Measurements from ENCODE around the gene ITGAL. TPM values are rescaled to one million over a fixed set of nuclear protein-coding genes. Genes with fewer than 3 reads are reported as not detected.
A peak's percentile ranks its signal among the peaks of the same experiment; 100 is the strongest.

The ITGAL gene
- total RNA-seq (2022), result not detected in 2 replicates
- not detected for Bru-seq, nascent RNA
- not detected for BruChase-seq, experiment 1, labeled RNA remaining after a 6-hour chase
- percentile 2 among the genes with signal in this experiment for BruChase-seq, experiment 2, labeled RNA remaining after a 2-hour chase
- long read RNA-seq, full-length matches to known transcripts, result 1 of 1 reads
- long read RNA-seq, partial matches to known transcripts, result 0 of 1 reads
- long read RNA-seq, other reads (novel, unspliced or antisense), result 0 of 1 reads

- no peak within 1 kb of the TSS for H3K27ac Mint-ChIP-seq (ENCODE audit: low read depth, unreplicated experiment)
- H3K4me1 Mint-ChIP-seq (ENCODE audit: insufficient read depth, unreplicated experiment), result peaks cover 8% of the 10 kb centered on the region
- no peak for DNase-seq (ENCODE audit: unreplicated experiment)
- no peaks in the 10 kb centered on the region for H3K27me3 Mint-ChIP-seq (ENCODE audit: insufficient read depth, unreplicated experiment)
- no TSS peak for BruUV-seq (replicated peaks)
- CTCF ChIA-PET, result interaction anchor here (0.7 kb wide), 2 partner anchors 10 to 118 kb away, joined by 3 read pairs; no protein-coding TSS in a partner anchor
- POLR2A ChIA-PET, result no interaction called here
- H3K4me3 Mint-ChIP-seq (ENCODE audit: unreplicated experiment), result no peak within 1 kb of the TSS
- TF ChIP-seq CTCF (IDR thresholded peaks at IDR 0.05; ENCODE audit: unreplicated experiment), result no peak
- no peaks in the 10 kb centered on the region for H3K36me3 Mint-ChIP-seq (ENCODE audit: insufficient read depth, unreplicated experiment)
- intact Hi-C loops (cut with micrococcal nuclease), result no loop called here
- H3K9me3 Mint-ChIP-seq (ENCODE audit: unreplicated experiment), result no peaks in the 10 kb centered on the region
These were observed at the start of gene ITGAL for GRCh38 chr16:30472328-30472942. TSS of gene ITGAL (plus strand) at chr16:30472742. CDS start at chr16:30472838, 96 bp downstream.

GRCh38 chr16:30428055-30428454 is 44.5 kb upstream of the ITGAL start:
- no TSS peak for BruUV-seq (replicated peaks)
- peak overlapping the region; percentile 56 for H3K4me3 Mint-ChIP-seq (ENCODE audit: unreplicated experiment)
- no peak for DNase-seq (ENCODE audit: unreplicated experiment)
- ChIA-PET CTCF (no interaction called here), POLR2A (interaction anchor here (1.4 kb wide), 1 partner anchor 107 kb away, joined by 4 read pairs; the partner anchor contains the start of gene ZNF747)
- H3K4me1 Mint-ChIP-seq (ENCODE audit: insufficient read depth, unreplicated experiment), result peaks cover 12% of the 10 kb centered on the region
- no peak for TF ChIP-seq CTCF (IDR thresholded peaks at IDR 0.05; ENCODE audit: unreplicated experiment)
- no peak overlapping the region for H3K27ac Mint-ChIP-seq (ENCODE audit: low read depth, unreplicated experiment)
- no peaks in the 10 kb centered on the region for H3K9me3 Mint-ChIP-seq (ENCODE audit: unreplicated experiment)
- no peaks in the 10 kb centered on the region for H3K27me3 Mint-ChIP-seq (ENCODE audit: insufficient read depth, unreplicated experiment)
- intact Hi-C loops (cut with micrococcal nuclease), result no loop called here
- peaks cover 48% of the 10 kb centered on the region for H3K36me3 Mint-ChIP-seq (ENCODE audit: insufficient read depth, unreplicated experiment)

- CTCF ChIA-PET, result interaction anchor here (0.6 to 3.1 kb wide), 42 partner anchors 9 to 1484 kb away, joined by 3 to 31 read pairs (median 4); partner anchors contain the start of genes PRR14, ZNF688, ZNF689 and ZNF747
- intact Hi-C loops (cut with micrococcal nuclease), result no loop called here
- POLR2A ChIA-PET, result interaction anchor here (0.6 to 2.1 kb wide), 37 partner anchors 9 to 229 kb away, joined by 3 to 52 read pairs (median 5); partner anchors contain the start of genes CD2BP2, FBRS, PRR14 and SEPHS2
- peaks cover 12% of the 10 kb centered on the region for H3K4me1 Mint-ChIP-seq (ENCODE audit: insufficient read depth, unreplicated experiment)
- no peaks in the 10 kb centered on the region for H3K27me3 Mint-ChIP-seq (ENCODE audit: insufficient read depth, unreplicated experiment)
- H3K27ac Mint-ChIP-seq (ENCODE audit: low read depth, unreplicated experiment), result no peak overlapping the region
- H3K4me3 Mint-ChIP-seq (ENCODE audit: unreplicated experiment), result no peak overlapping the region
- BruUV-seq (replicated peaks), result no TSS peak
- TF ChIP-seq CTCF (IDR thresholded peaks at IDR 0.05; ENCODE audit: unreplicated experiment), result no peak
- DNase-seq (ENCODE audit: unreplicated experiment), result no peak
- H3K9me3 Mint-ChIP-seq (ENCODE audit: unreplicated experiment), result no peaks in the 10 kb centered on the region
- peaks cover 40% of the 10 kb centered on the region for H3K36me3 Mint-ChIP-seq (ENCODE audit: insufficient read depth, unreplicated experiment)
These were observed 43.2 kb upstream of the ITGAL start for GRCh38 chr16:30429418-30429677.

GRCh38 chr16:30429678-30430427 is 42.7 kb upstream of the ITGAL start, which contains the start of gene DCTPP1:
TSS of gene DCTPP1 (minus strand) at chr16:30430030. CDS start at chr16:30429980, 50 bp downstream.
- DNase-seq (ENCODE audit: unreplicated experiment), result peak; percentile 100
- no peak within 1 kb of the TSS for H3K27ac Mint-ChIP-seq (ENCODE audit: low read depth, unreplicated experiment)
- peaks cover 35% of the 10 kb centered on the region for H3K36me3 Mint-ChIP-seq (ENCODE audit: insufficient read depth, unreplicated experiment)
- peak; percentile 71 for TF ChIP-seq CTCF (IDR thresholded peaks at IDR 0.05; ENCODE audit: unreplicated experiment)
- ChIA-PET CTCF (interaction anchor here (0.6 to 3.1 kb wide), 52 partner anchors 9 to 1485 kb away, joined by 3 to 31 read pairs (median 4); partner anchors contain the start of genes PRR14, ZNF688, ZNF689 and ZNF747), POLR2A (interaction anchor here (0.6 to 2.1 kb wide), 39 partner anchors 9 to 231 kb away, joined by 3 to 52 read pairs (median 5); partner anchors contain the start of genes CD2BP2, FBRS, PRR14 and SEPHS2)
- BruUV-seq (replicated peaks), result no TSS peak
- intact Hi-C loops (cut with micrococcal nuclease), result loop anchor here (1.0 to 5.0 kb wide), 2 partner anchors 97 to 198 kb away; partner anchors contain the start of gene ZNF768
- no peak within 1 kb of the TSS for H3K4me3 Mint-ChIP-seq (ENCODE audit: unreplicated experiment)
- H3K27me3 Mint-ChIP-seq (ENCODE audit: insufficient read depth, unreplicated experiment), result no peaks in the 10 kb centered on the region
- no peaks in the 10 kb centered on the region for H3K9me3 Mint-ChIP-seq (ENCODE audit: unreplicated experiment)
- peaks cover 15% of the 10 kb centered on the region for H3K4me1 Mint-ChIP-seq (ENCODE audit: insufficient read depth, unreplicated experiment)

Measured in MCF 10A (cell line).